Measurements from ENCODE around the gene PRMT2.
"Not testable (repeated sequence)": the region's sequence is repeated elsewhere in the genome, so short reads cannot be mapped to it uniquely, and the experiment has no call there.

Gene PRMT2

GRCh38 chr21:46617267-46618051 lies 18.0 kb upstream of the PRMT2 start:
- no peak for DNase-seq (ENCODE audit: low spot score)

- DNase-seq (ENCODE audit: low spot score) = no peak
Measured at GRCh38 chr21:46618738-46619379, 16.6 kb upstream of the PRMT2 start.

GRCh38 chr21:46619846-46620245 lies 15.6 kb upstream of the PRMT2 start:
- DNase-seq (ENCODE audit: low spot score) = no peak

- DNase-seq (ENCODE audit: low spot score) = no peak
Measured at GRCh38 chr21:46620846-46621245, 14.6 kb upstream of the PRMT2 start.

- DNase-seq (ENCODE audit: low spot score) = no peak
Measured at GRCh38 chr21:46621457-46622182, 13.9 kb upstream of the PRMT2 start.

- no peak for DNase-seq (ENCODE audit: low spot score)
Measured at GRCh38 chr21:46622226-46622625, 13.2 kb upstream of the PRMT2 start.

- DNase-seq (ENCODE audit: low spot score) = no peak
Measured at GRCh38 chr21:46624050-46624449, 11.4 kb upstream of the PRMT2 start.

GRCh38 chr21:46625759-46626158 lies 9.7 kb upstream of the PRMT2 start:
- no peak for DNase-seq (ENCODE audit: low spot score)

- DNase-seq (ENCODE audit: low spot score) = no peak
Measured at GRCh38 chr21:46626536-46626935, 8.9 kb upstream of the PRMT2 start.

GRCh38 chr21:46626975-46627501 lies 8.4 kb upstream of the PRMT2 start:
- no peak for DNase-seq (ENCODE audit: low spot score)

- DNase-seq (ENCODE audit: low spot score) = no peak
Measured at GRCh38 chr21:46627726-46628125, 7.7 kb upstream of the PRMT2 start.

- no peak for DNase-seq (ENCODE audit: low spot score)
Measured at GRCh38 chr21:46628868-46629267, 6.6 kb upstream of the PRMT2 start.

GRCh38 chr21:46630915-46631314 lies 4.6 kb upstream of the PRMT2 start:
- DNase-seq (ENCODE audit: low spot score) = not testable (repeated sequence)

- no peak for DNase-seq (ENCODE audit: low spot score)
Measured at GRCh38 chr21:46633566-46633965, 1.9 kb upstream of the PRMT2 start.

- no peak for DNase-seq (ENCODE audit: low spot score)
Measured at GRCh38 chr21:46634427-46634826, 1.0 kb upstream of the PRMT2 start.

- DNase-seq (ENCODE audit: low spot score) = peak; percentile 81
Measured at GRCh38 chr21:46634966-46635323, 529 bp upstream of the PRMT2 start.

- DNase-seq (ENCODE audit: low spot score) = no peak
Measured at GRCh38 chr21:46636181-46636512, 673 bp downstream of the PRMT2 start.

GRCh38 chr21:46636550-46637285 lies 1.2 kb downstream of the PRMT2 start:
- no peak for DNase-seq (ENCODE audit: low spot score)

- no peak for DNase-seq (ENCODE audit: low spot score)
Measured at GRCh38 chr21:46637952-46638746, 2.7 kb downstream of the PRMT2 start.

GRCh38 chr21:46639489-46640386 lies 4.3 kb downstream of the PRMT2 start:
- DNase-seq (ENCODE audit: low spot score) = peak; percentile 19
